Gastrocnemius medialis (tissue), 4 donors: ENCODE results near the gene SRCAP. TPM values are rescaled to one million over a fixed set of nuclear protein-coding genes. Genes with fewer than 3 reads are reported as not detected.
A peak's percentile ranks its signal among the peaks of the same experiment; 100 is the strongest.

Experiments used
- ATAC-seq, 2 donors: fragments of 150-250 bp; one replicate each; pipeline ENCODE4 v1.9.1; 2016
- DNase-seq, 2 donors: peaks; one replicate each; pipeline ENCODE4 v3.0.0-alpha.2; 2019
- H3K27ac ChIP-seq, 4 donors: fragments of 200-600 bp; sonication (generic); 1 replicate in 1 of 4; 2 replicates in 3 of 4; pipeline ENCODE4 v1.5.1; 2016 to 2018; ENCODE audit warnings: mild to moderate bottlenecking in 2 of 4, moderate library complexity in 1 of 4
- H3K27me3 ChIP-seq, 3 donors: fragments of 200-600 bp; sonication (generic) in 2 of 3; 1 replicate in 1 of 3; 2 replicates in 2 of 3; pipeline versions ENCODE4 v1.5.1 to v1.6.0; 2016 to 2019; ENCODE audit warnings: mild to moderate bottlenecking in 1 of 3, moderate library complexity in 1 of 3
- H3K36me3 ChIP-seq, 2 donors: fragments of 200-600 bp; sonication (generic) in 1 of 2; one replicate each; pipeline ENCODE4 v1.5.1; 2017 to 2018
- H3K4me1 ChIP-seq, 2 donors: fragments of 200-600 bp; sonication (generic) in 1 of 2; one replicate each; pipeline ENCODE4 v1.5.1; 2016 to 2017; ENCODE audit warnings: mild to moderate bottlenecking in 2 of 2
- H3K4me3 ChIP-seq, 4 donors: fragments of 200-600 bp; sonication (generic) in 3 of 4; 1 replicate in 1 of 4; 2 replicates in 3 of 4; pipeline ENCODE4 v1.5.1; 2016 to 2019; ENCODE audit warnings: mild to moderate bottlenecking in 2 of 4
- H3K9me3 ChIP-seq, 3 donors: fragments of 200-600 bp; sonication (generic) in 2 of 3; 1 replicate in 1 of 3; 2 replicates in 2 of 3; pipeline ENCODE4 v1.5.1; 2016 to 2019
- POLR2A ChIP-seq, 2 donors: fragments of 450-650 bp; IDR thresholded peaks; one replicate each; pipeline ENCODE4 v1.6.1; 2017; ENCODE audit warnings: antibody characterized with exemption in 2 of 2, mild to moderate bottlenecking in 2 of 2, moderate library complexity in 2 of 2
- in situ Hi-C, 4 donors: fragments of 200-750 bp; cut with MboI; loops; one replicate each; pipeline versions ENCODE4 v1.15.0 to v1.8.0; 2017; ENCODE audit warnings: low sequenced_read_pairs in 4 of 4
- intact Hi-C: fragments of 100-400 bp; cut with DNase I; formaldehyde crosslinking; loops from one replicate; pipeline ENCODE4 v1.15.1; 2023; ENCODE audit warnings: low total_unique reads
- total RNA-seq, 4 donors: library from RNA; depleted of rRNA; stranded (reverse); fragments of >200 nt; gene quantifications; one replicate each; pipeline versions ENCODE4 v1.1.0 to v1.2.3, GENCODE V29; 2016
- TF ChIP-seq, protein P1 (sequence below), 5 experiments: fragments of 450-650 bp in 3 of 5; fragments of 200-600 bp in 2 of 5; sonication (generic) in 2 of 5; IDR thresholded peaks in 4 of 5; conservative IDR thresholded peaks in 1 of 5; 1 replicate in 4 of 5; 2 replicates in 1 of 5; pipeline ENCODE4 v1.5.1; 2016 to 2019; ENCODE audit warnings: antibody characterized with exemption in 5 of 5, mild to moderate bottlenecking in 3 of 5, moderate library complexity in 3 of 5

The SRCAP gene
- total RNA-seq, 4 donors from 2014 or later = 15.3 to 25.5 (median 21.9) TPM

DNA sequence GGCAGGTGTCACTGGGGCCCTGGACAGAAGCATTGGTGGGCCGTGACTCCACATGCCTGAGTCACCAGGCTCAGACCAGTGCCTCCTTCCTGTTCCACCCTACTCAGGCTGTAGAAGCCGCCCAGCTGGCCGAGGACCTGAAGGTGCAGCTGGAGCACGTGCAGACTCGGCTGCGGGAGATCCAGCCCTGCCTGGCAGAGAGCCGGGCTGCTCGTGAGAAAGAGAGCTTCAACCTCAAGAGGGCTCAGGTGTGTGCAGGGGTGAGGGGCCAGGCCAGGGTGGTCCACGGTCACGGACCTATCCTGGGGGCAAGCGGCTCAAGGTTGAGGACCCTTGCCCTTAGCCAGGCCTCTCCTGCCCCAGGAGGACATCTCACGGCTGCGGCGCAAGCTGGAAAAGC, 72.8 kb downstream of the SRCAP start:
- Histone ChIP-seq H3K4me3 (no peak overlapping the region), H3K36me3 (peaks cover 4 to 73% of the 10 kb centered on the region in 2 donors), H3K4me1 (peaks cover 10 to 20% of the 10 kb centered on the region in 2 donors), H3K9me3 (no peaks in the 10 kb centered on the region), H3K27ac (no peak overlapping the region), H3K27me3 (no peaks in the 10 kb centered on the region)
- DNase-seq = no peak
- intact Hi-C loops = no loop called here
- no peak for ATAC-seq
- in situ Hi-C loops = no loop called here
- TF ChIP-seq, protein P1, sequence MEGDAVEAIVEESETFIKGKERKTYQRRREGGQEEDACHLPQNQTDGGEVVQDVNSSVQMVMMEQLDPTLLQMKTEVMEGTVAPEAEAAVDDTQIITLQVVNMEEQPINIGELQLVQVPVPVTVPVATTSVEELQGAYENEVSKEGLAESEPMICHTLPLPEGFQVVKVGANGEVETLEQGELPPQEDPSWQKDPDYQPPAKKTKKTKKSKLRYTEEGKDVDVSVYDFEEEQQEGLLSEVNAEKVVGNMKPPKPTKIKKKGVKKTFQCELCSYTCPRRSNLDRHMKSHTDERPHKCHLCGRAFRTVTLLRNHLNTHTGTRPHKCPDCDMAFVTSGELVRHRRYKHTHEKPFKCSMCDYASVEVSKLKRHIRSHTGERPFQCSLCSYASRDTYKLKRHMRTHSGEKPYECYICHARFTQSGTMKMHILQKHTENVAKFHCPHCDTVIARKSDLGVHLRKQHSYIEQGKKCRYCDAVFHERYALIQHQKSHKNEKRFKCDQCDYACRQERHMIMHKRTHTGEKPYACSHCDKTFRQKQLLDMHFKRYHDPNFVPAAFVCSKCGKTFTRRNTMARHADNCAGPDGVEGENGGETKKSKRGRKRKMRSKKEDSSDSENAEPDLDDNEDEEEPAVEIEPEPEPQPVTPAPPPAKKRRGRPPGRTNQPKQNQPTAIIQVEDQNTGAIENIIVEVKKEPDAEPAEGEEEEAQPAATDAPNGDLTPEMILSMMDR (IDR thresholded peaks at IDR 0.05 in 4 of 5, conservative IDR thresholded peaks at IDR 0.05 in 1 of 5) = no peak
- no peak for TF ChIP-seq POLR2A (IDR thresholded peaks at IDR 0.05)

DNA sequence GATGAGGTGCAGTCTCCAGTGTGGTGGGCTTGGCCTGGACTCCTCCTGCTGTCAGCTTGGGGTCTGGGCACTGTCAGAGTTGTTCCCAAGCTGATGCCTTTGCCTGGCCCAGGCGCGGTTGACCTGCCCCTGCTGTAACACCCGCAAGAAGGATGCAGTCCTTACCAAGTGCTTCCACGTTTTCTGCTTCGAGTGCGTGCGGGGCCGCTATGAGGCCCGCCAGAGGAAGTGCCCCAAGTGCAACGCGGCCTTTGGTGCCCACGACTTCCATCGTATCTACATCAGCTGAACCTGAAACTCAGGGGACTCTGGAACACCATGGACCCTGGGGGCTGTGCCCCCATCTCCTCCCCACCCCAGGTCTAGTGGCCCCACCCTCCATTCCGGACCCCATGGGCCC, 74.9 kb downstream of the SRCAP start:
- intact Hi-C loops (loop anchor here (2.0 kb wide), 1 partner anchor 41 kb away; no protein-coding TSS in a partner anchor), in situ Hi-C loops (no loop called here)
- H3K27ac ChIP-seq = no peak overlapping the region
- peaks cover 31 to 41% of the 10 kb centered on the region in 2 donors for H3K4me1 ChIP-seq
- TF ChIP-seq POLR2A (IDR thresholded peaks at IDR 0.05) = no peak
- TF ChIP-seq, protein P1 (IDR thresholded peaks at IDR 0.05 in 4 of 5, conservative IDR thresholded peaks at IDR 0.05 in 1 of 5) = no peak
- H3K36me3 ChIP-seq = peaks cover 4 to 52% of the 10 kb centered on the region in 2 donors
- DNase-seq (no peak), ATAC-seq (no peak)
- H3K9me3 ChIP-seq = no peaks in the 10 kb centered on the region
- no peak overlapping the region for H3K4me3 ChIP-seq
- H3K27me3 ChIP-seq = no peaks in the 10 kb centered on the region

DNA sequence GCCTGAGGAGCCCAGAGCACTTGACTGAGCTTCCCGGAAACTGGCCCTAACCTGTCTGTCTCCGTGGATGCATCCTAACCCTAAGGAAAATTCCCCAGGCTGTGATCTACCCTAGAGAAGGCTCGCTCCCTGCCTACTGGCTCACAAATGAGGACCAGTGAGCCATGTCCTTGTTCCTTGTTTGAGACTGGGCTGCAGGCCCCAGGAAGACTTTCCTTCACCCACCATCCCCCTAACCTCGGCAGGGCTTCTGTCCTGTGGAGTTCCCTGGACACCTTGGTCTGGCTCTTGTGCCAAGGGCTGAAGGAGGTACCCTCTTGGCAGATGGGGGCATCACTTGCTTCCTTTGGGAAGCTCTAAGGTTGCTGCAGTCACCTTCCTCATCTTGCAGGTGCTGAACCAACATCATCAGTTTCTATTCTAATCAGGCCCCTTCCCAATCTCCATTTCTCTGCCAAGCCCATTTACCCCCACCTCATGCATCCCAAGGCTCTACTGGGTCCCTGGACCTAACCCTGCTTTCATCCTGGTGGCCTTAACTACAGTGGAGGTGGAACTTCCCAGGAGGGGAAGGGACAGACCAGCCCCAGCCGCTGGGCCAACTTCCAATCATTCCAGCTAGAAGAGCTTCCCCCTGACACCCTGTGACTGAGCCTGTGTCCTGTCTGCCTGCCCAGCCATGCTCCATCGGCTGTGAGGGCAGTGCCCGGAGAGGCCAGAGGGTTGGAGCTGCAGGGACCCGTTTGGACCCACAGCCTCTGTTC, 75.6 kb downstream of the SRCAP start:
- no peaks in the 10 kb centered on the region for H3K27me3 ChIP-seq
- in situ Hi-C loops = no loop called here
- peak overlapping the region; percentile 84 to 96 (median 94) for H3K27ac ChIP-seq
- ATAC-seq = no peak
- TF ChIP-seq, protein P1 (IDR thresholded peaks at IDR 0.05 in 4 of 5, conservative IDR thresholded peaks at IDR 0.05 in 1 of 5) = no peak
- TF ChIP-seq POLR2A (IDR thresholded peaks at IDR 0.05) = no peak
- H3K9me3 ChIP-seq = no peaks in the 10 kb centered on the region
- H3K4me1 ChIP-seq = peaks cover 31 to 41% of the 10 kb centered on the region in 2 donors
- intact Hi-C loops = loop anchor here (2.0 kb wide), 1 partner anchor 40 kb away; no protein-coding TSS in a partner anchor
- H3K36me3 ChIP-seq = peaks cover 4 to 45% of the 10 kb centered on the region in 2 donors
- H3K4me3 ChIP-seq = peak overlapping the region; percentile 78 to 94 (median 84)
- no peak for DNase-seq

DNA sequence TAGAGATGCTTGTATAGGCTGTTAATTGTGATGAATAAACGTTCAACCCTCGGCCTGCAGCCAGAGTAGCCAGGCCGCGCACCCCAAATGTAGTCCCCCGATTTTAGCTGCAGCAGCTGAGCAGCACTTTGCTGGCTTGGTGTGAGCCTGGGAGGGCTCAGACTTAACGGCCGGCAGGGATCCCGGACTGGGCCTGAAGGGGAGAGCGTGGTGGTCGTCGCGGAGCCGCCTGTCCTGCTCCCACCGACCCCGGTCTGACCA, 76.1 kb downstream of the SRCAP start:
- intact Hi-C loops (loop anchor here (2.0 kb wide), 1 partner anchor 40 kb away; no protein-coding TSS in a partner anchor), in situ Hi-C loops (no loop called here)
- no peaks in the 10 kb centered on the region for H3K27me3 ChIP-seq
- H3K9me3 ChIP-seq = no peaks in the 10 kb centered on the region
- peak overlapping the region; percentile 84 to 96 (median 94) for H3K27ac ChIP-seq
- peaks cover 31 to 41% of the 10 kb centered on the region in 2 donors for H3K4me1 ChIP-seq
- DNase-seq = no peak
- no peak for TF ChIP-seq POLR2A (IDR thresholded peaks at IDR 0.05)
- TF ChIP-seq, protein P1 (IDR thresholded peaks at IDR 0.05 in 4 of 5, conservative IDR thresholded peaks at IDR 0.05 in 1 of 5) = no peak
- ATAC-seq = no peak
- H3K36me3 ChIP-seq = peaks cover 4 to 40% of the 10 kb centered on the region in 2 donors
- H3K4me3 ChIP-seq = peak overlapping the region; percentile 78 to 94 (median 84)
